Activated CD4-positive, alpha-beta memory T cell treated with anti-CD3 and anti-CD28 coated beads, Interleukin-2, amount 10 ng/mL, durations not matched to agents 7 days and 5 days (primary cell): ENCODE data around the gene SATB1. TPM values are rescaled to one million over a fixed set of nuclear protein-coding genes. Genes with fewer than 3 reads are reported as not detected.

Experiments used
- CTCF ChIA-PET: fragments of 350-600 bp; sonication (Branson Sonifier 250); formaldehyde crosslinking; loops from one replicate; lab custom pipeline; 2021; ENCODE audit warnings: antibody characterized with exemption, inconsistent platforms; lab: Charles Lee
- POLR2A ChIA-PET: fragments of 350-600 bp; sonication (Branson Sonifier 250); formaldehyde crosslinking; loops from one replicate; lab custom pipeline; 2021; ENCODE audit warnings: antibody characterized with exemption; lab: Charles Lee
- DNase-seq: peaks from one replicate; pipeline ENCODE4 v3.0.0-alpha.2; 2020
- H3K27ac Mint-ChIP-seq: one replicate; pipeline ENCODE4 v1.8.0; 2021; ENCODE audit warnings: mild to moderate bottlenecking, mixed read lengths
- H3K27me3 Mint-ChIP-seq: one replicate; pipeline ENCODE4 v1.8.0; 2021; ENCODE audit warnings: mixed read lengths
- H3K36me3 Mint-ChIP-seq: one replicate; pipeline ENCODE4 v1.8.0; 2021; ENCODE audit warnings: low read depth, mixed read lengths
- H3K4me1 Mint-ChIP-seq: one replicate; pipeline ENCODE4 v1.8.0; 2021; ENCODE audit warnings: mixed read lengths
- H3K4me3 Mint-ChIP-seq: one replicate; pipeline ENCODE4 v1.8.0; 2021; ENCODE audit warnings: mild to moderate bottlenecking, mixed read lengths
- H3K9me3 Mint-ChIP-seq: one replicate; pipeline ENCODE4 v1.8.0; 2021; ENCODE audit warnings: mixed read lengths
- total RNA-seq, 2 experiments: library from RNA; stranded (reverse); gene quantifications; one replicate each; pipeline ENCODE4 v1.2.3, GENCODE V29; 2021

SATB1 gene
- total RNA-seq, 2 experiments from 2014 or later = 263 to 267 TPM

- no peaks in the 10 kb centered on the region for H3K27me3 Mint-ChIP-seq
- H3K4me1 Mint-ChIP-seq = peaks cover 66% of the 10 kb centered on the region
- no peaks in the 10 kb centered on the region for H3K9me3 Mint-ChIP-seq
- CTCF ChIA-PET = interaction anchor here (0.9 to 3.7 kb wide), 4 partner anchors 16 to 559 kb away, joined by 3 to 17 read pairs (median 3); no protein-coding TSS in a partner anchor
- peak overlapping the region; percentile 68 for H3K27ac Mint-ChIP-seq
- no peak for DNase-seq
- H3K36me3 Mint-ChIP-seq = peaks cover 56% of the 10 kb centered on the region
- POLR2A ChIA-PET = interaction anchor here (0.5 to 10.5 kb wide), 8 partner anchors 8 to 334 kb away, joined by 3 to 180 read pairs (median 5); partner anchors contain the start of gene SATB1
- peak overlapping the region; percentile 59 for H3K4me3 Mint-ChIP-seq
Observed at GRCh38 chr3:18428991-18429745, 4.0 kb upstream of the SATB1 start.

GRCh38 chr3:18428036-18428435, 2.9 kb upstream of the SATB1 start:
- Mint-ChIP-seq H3K9me3 (no peaks in the 10 kb centered on the region), H3K36me3 (peaks cover 68% of the 10 kb centered on the region), H3K27me3 (no peaks in the 10 kb centered on the region), H3K4me1 (peaks cover 73% of the 10 kb centered on the region), H3K4me3 (peak overlapping the region; percentile 59), H3K27ac (peak overlapping the region; percentile 68)
- ChIA-PET CTCF (no interaction called here), POLR2A (interaction anchor here (4.9 kb wide), 1 partner anchor 10 kb away, joined by 28 read pairs; no protein-coding TSS in a partner anchor)
- no peak for DNase-seq

- Mint-ChIP-seq H3K9me3 (no peaks in the 10 kb centered on the region), H3K36me3 (peaks cover 57% of the 10 kb centered on the region), H3K4me3 (peak overlapping the region; percentile 38), H3K4me1 (peaks cover 70% of the 10 kb centered on the region), H3K27ac (peak overlapping the region; percentile 79), H3K27me3 (no peaks in the 10 kb centered on the region)
- ChIA-PET CTCF (interaction anchor here (0.9 to 1.3 kb wide), 4 partner anchors 9 to 19 kb away, joined by 3 read pairs; no protein-coding TSS in a partner anchor), POLR2A (interaction anchor here (1.3 to 4.9 kb wide), 4 partner anchors 9 to 18 kb away, joined by 6 to 28 read pairs (median 8); no protein-coding TSS in a partner anchor)
- no peak for DNase-seq
Observed at GRCh38 chr3:18426597-18427193, 1.6 kb upstream of the SATB1 start.

- H3K27ac Mint-ChIP-seq = peak overlapping the region; percentile 79
- H3K9me3 Mint-ChIP-seq = no peaks in the 10 kb centered on the region
- H3K4me1 Mint-ChIP-seq = peaks cover 67% of the 10 kb centered on the region
- ChIA-PET POLR2A (interaction anchor here (1.0 to 9.6 kb wide), 6 partner anchors 8 to 292 kb away, joined by 3 to 180 read pairs (median 14); no protein-coding TSS in a partner anchor), CTCF (interaction anchor here (1.0 to 1.2 kb wide), 2 partner anchors 12 to 20 kb away, joined by 3 read pairs; no protein-coding TSS in a partner anchor)
- H3K4me3 Mint-ChIP-seq = peak overlapping the region; percentile 81
- H3K27me3 Mint-ChIP-seq = no peaks in the 10 kb centered on the region
- peaks cover 54% of the 10 kb centered on the region for H3K36me3 Mint-ChIP-seq
- DNase-seq = peak; percentile 69
Observed at GRCh38 chr3:18425641-18426257, 610 bp upstream of the SATB1 start.

- Mint-ChIP-seq H3K9me3 (no peaks in the 10 kb centered on the region), H3K36me3 (peaks cover 61% of the 10 kb centered on the region), H3K4me1 (peaks cover 70% of the 10 kb centered on the region), H3K27me3 (no peaks in the 10 kb centered on the region), H3K27ac (peak overlapping the region; percentile 79), H3K4me3 (peak overlapping the region; percentile 81)
- ChIA-PET POLR2A (interaction anchor here (0.7 to 9.6 kb wide), 13 partner anchors 10 to 334 kb away, joined by 3 to 180 read pairs (median 5); no protein-coding TSS in a partner anchor), CTCF (interaction anchor here (1.1 kb wide), 1 partner anchor 20 kb away, joined by 3 read pairs; no protein-coding TSS in a partner anchor)
- no peak for DNase-seq
Observed at GRCh38 chr3:18424213-18424728, 868 bp downstream of the SATB1 start.

- peak overlapping the region; percentile 79 for H3K27ac Mint-ChIP-seq
- no peaks in the 10 kb centered on the region for H3K9me3 Mint-ChIP-seq
- peaks cover 61% of the 10 kb centered on the region for H3K36me3 Mint-ChIP-seq
- DNase-seq = peak; percentile 54
- ChIA-PET POLR2A (interaction anchor here (0.7 to 9.6 kb wide), 16 partner anchors 9 to 334 kb away, joined by 3 to 180 read pairs (median 5); no protein-coding TSS in a partner anchor), CTCF (interaction anchor here (0.5 to 1.2 kb wide), 7 partner anchors 8 to 561 kb away, joined by 3 to 5 read pairs (median 4); no protein-coding TSS in a partner anchor)
- H3K4me1 Mint-ChIP-seq = peaks cover 70% of the 10 kb centered on the region
- H3K4me3 Mint-ChIP-seq = peak overlapping the region; percentile 81
- no peaks in the 10 kb centered on the region for H3K27me3 Mint-ChIP-seq
Observed at GRCh38 chr3:18423401-18424212, 1.5 kb downstream of the SATB1 start.

- Mint-ChIP-seq H3K4me1 (peaks cover 70% of the 10 kb centered on the region), H3K27ac (peak overlapping the region; percentile 79), H3K9me3 (no peaks in the 10 kb centered on the region), H3K4me3 (peak overlapping the region; percentile 81), H3K36me3 (peaks cover 62% of the 10 kb centered on the region), H3K27me3 (no peaks in the 10 kb centered on the region)
- CTCF ChIA-PET = interaction anchor here (0.5 to 1.2 kb wide), 6 partner anchors 8 to 562 kb away, joined by 3 to 5 read pairs (median 4); no protein-coding TSS in a partner anchor
- DNase-seq = no peak
- POLR2A ChIA-PET = interaction anchor here (0.8 to 9.6 kb wide), 12 partner anchors 9 to 335 kb away, joined by 3 to 180 read pairs (median 6); no protein-coding TSS in a partner anchor
Observed at GRCh38 chr3:18422972-18423371, 2.2 kb downstream of the SATB1 start.

GRCh38 chr3:18420555-18420954, 4.6 kb downstream of the SATB1 start:
- no peak for DNase-seq
- Mint-ChIP-seq H3K4me1 (peaks cover 75% of the 10 kb centered on the region), H3K27ac (peak overlapping the region; percentile 74), H3K9me3 (no peaks in the 10 kb centered on the region), H3K27me3 (no peaks in the 10 kb centered on the region), H3K4me3 (peak overlapping the region; percentile 44), H3K36me3 (peaks cover 80% of the 10 kb centered on the region)
- ChIA-PET POLR2A (interaction anchor here (1.0 to 9.6 kb wide), 5 partner anchors 13 to 34 kb away, joined by 3 to 180 read pairs (median 4); no protein-coding TSS in a partner anchor), CTCF (interaction anchor here (0.8 to 1.3 kb wide), 2 partner anchors 31 to 568 kb away, joined by 3 read pairs; no protein-coding TSS in a partner anchor)

GRCh38 chr3:18419232-18419631, 5.9 kb downstream of the SATB1 start:
- Mint-ChIP-seq H3K9me3 (no peaks in the 10 kb centered on the region), H3K27me3 (no peaks in the 10 kb centered on the region), H3K36me3 (peaks cover 81% of the 10 kb centered on the region), H3K4me3 (peak overlapping the region; percentile 45), H3K4me1 (peaks cover 82% of the 10 kb centered on the region), H3K27ac (peak overlapping the region; percentile 44)
- ChIA-PET POLR2A (interaction anchor here (1.4 to 9.6 kb wide), 3 partner anchors 15 to 24 kb away, joined by 3 to 180 read pairs (median 17); no protein-coding TSS in a partner anchor), CTCF (interaction anchor here (1.1 kb wide), 1 partner anchor 339 kb away, joined by 4 read pairs; no protein-coding TSS in a partner anchor)
- no peak for DNase-seq

- Mint-ChIP-seq H3K4me3 (peak overlapping the region; percentile 45), H3K9me3 (no peaks in the 10 kb centered on the region), H3K4me1 (peaks cover 83% of the 10 kb centered on the region), H3K27ac (peak overlapping the region; percentile 44), H3K27me3 (no peaks in the 10 kb centered on the region), H3K36me3 (peaks cover 79% of the 10 kb centered on the region)
- POLR2A ChIA-PET = interaction anchor here (0.9 to 9.6 kb wide), 7 partner anchors 9 to 25 kb away, joined by 3 to 180 read pairs (median 6); no protein-coding TSS in a partner anchor
- CTCF ChIA-PET = interaction anchor here (1.1 kb wide), 1 partner anchor 9 kb away, joined by 3 read pairs; no protein-coding TSS in a partner anchor
- no peak for DNase-seq
Observed at GRCh38 chr3:18417904-18418572, 7.1 kb downstream of the SATB1 start.
